NCI-H2029 (cell line): Measurements from ENCODE around the gene MDC1.
"Not testable (repeated sequence)": the region's sequence is repeated elsewhere in the genome, so short reads cannot be mapped to it uniquely, and the experiment has no call there.

ENCODE experiments used
- DNase-seq: peaks from one replicate; lab custom pipeline; 2025; lab: John Stamatoyannopoulos, UW

MDC1 gene

GRCh38 chr6:30683183-30683979, 33.7 kb downstream of the MDC1 start:
- no peak for DNase-seq

- DNase-seq: no peak
Observed at GRCh38 chr6:30682143-30683117, 34.7 kb downstream of the MDC1 start.

- no peak for DNase-seq
Observed at GRCh38 chr6:30681766-30682142, 35.3 kb downstream of the MDC1 start.

- no peak for DNase-seq
Observed at GRCh38 chr6:30679765-30680535, 37.1 kb downstream of the MDC1 start.

- DNase-seq: peak; percentile 63
Observed at GRCh38 chr6:30678964-30679726, 37.9 kb downstream of the MDC1 start.

GRCh38 chr6:30676660-30677285, 40.3 kb downstream of the MDC1 start:
- no peak for DNase-seq

- DNase-seq: peak; percentile 76
Observed at GRCh38 chr6:30672445-30673253, 44.4 kb downstream of the MDC1 start, which contains the start of gene DHX16. DHX16 (minus strand) TSS chr6:30673006; CDS start chr6:30672841, 165 bp downstream.

GRCh38 chr6:30670760-30671527, 46.1 kb downstream of the MDC1 start:
- DNase-seq: no peak

- not testable (repeated sequence) for DNase-seq
Observed at GRCh38 chr6:30666300-30666699, 50.8 kb downstream of the MDC1 start.

GRCh38 chr6:30664994-30665767, 51.9 kb downstream of the MDC1 start:
- no peak for DNase-seq

- not testable (repeated sequence) for DNase-seq
Observed at GRCh38 chr6:30657922-30658321, 59.2 kb downstream of the MDC1 start.

- no peak for DNase-seq
Observed at GRCh38 chr6:30657454-30657853, 59.6 kb downstream of the MDC1 start.

GRCh38 chr6:30656513-30656912, 60.6 kb downstream of the MDC1 start:
- DNase-seq: no peak

GRCh38 chr6:30655743-30656094, 61.4 kb downstream of the MDC1 start:
- DNase-seq: no peak

- no peak for DNase-seq
Observed at GRCh38 chr6:30654798-30655742, 62.0 kb downstream of the MDC1 start.

- no peak for DNase-seq
Observed at GRCh38 chr6:30651143-30651542, 65.9 kb downstream of the MDC1 start.
